NCI-H2029 (cell line): Measurements from ENCODE around the gene INO80B.
A peak's percentile ranks its signal among the peaks of the same experiment; 100 is the strongest.
"Not testable (repeated sequence)": the region's sequence is repeated elsewhere in the genome, so short reads cannot be mapped to it uniquely, and the experiment has no call there.

ENCODE experiments used
- DNase-seq: peaks from one replicate; lab custom pipeline; 2025; lab: John Stamatoyannopoulos, UW

INO80B gene

GRCh38 chr2:74425523-74425922 is 29.4 kb upstream of the INO80B start:
- DNase-seq = no peak

GRCh38 chr2:74426181-74426758 is 28.6 kb upstream of the INO80B start:
- no peak for DNase-seq

GRCh38 chr2:74427551-74427950 is 27.3 kb upstream of the INO80B start:
- no peak for DNase-seq

GRCh38 chr2:74428675-74429074 is 26.2 kb upstream of the INO80B start:
- DNase-seq = no peak

GRCh38 chr2:74429487-74430451 is 25.1 kb upstream of the INO80B start:
- no peak for DNase-seq

GRCh38 chr2:74430502-74430901 is 24.4 kb upstream of the INO80B start:
- no peak for DNase-seq

GRCh38 chr2:74436111-74436805 is 18.6 kb upstream of the INO80B start:
- DNase-seq = no peak

GRCh38 chr2:74436848-74437695 is 17.8 kb upstream of the INO80B start:
- no peak for DNase-seq

GRCh38 chr2:74438248-74438647 is 16.6 kb upstream of the INO80B start:
- no peak for DNase-seq

- no peak for DNase-seq
These were observed 15.5 kb upstream of the INO80B start for GRCh38 chr2:74439373-74439772.

GRCh38 chr2:74439803-74440377 is 15.0 kb upstream of the INO80B start:
- DNase-seq = no peak

GRCh38 chr2:74440378-74441169 is 14.3 kb upstream of the INO80B start:
- peak; percentile 73 for DNase-seq

GRCh38 chr2:74441170-74441689 is 13.7 kb upstream of the INO80B start:
- DNase-seq = no peak

GRCh38 chr2:74441690-74442482 is 13.0 kb upstream of the INO80B start, which contains the start of gene RTKN:
Gene RTKN (minus strand): TSS chr2:74441937. CDS start chr2:74441816, 121 bp downstream.
- DNase-seq = peak; percentile 56

GRCh38 chr2:74442483-74443297 is 12.2 kb upstream of the INO80B start:
- not testable (repeated sequence) for DNase-seq

- DNase-seq = no peak
These were observed 10.2 kb upstream of the INO80B start for GRCh38 chr2:74444498-74445318.

- DNase-seq = no peak
These were observed 7.5 kb upstream of the INO80B start for GRCh38 chr2:74447230-74447999.
